Lung (tissue), 12 donors: ENCODE results near the gene ZFYVE9. TPM values are rescaled to one million over a fixed set of nuclear protein-coding genes. Genes with fewer than 3 reads are reported as not detected.

Source experiments
- ATAC-seq: fragments of 200-7000 bp; cut with Tn5 transposase; one replicate; pipeline ENCODE4 v1.9.1; 2020; ENCODE audit warnings: moderate number of reproducible peaks; ENCODE audit not compliant: insufficient read depth, low FRiP score
- DNase-seq, 3 donors: peaks; one replicate each; pipeline ENCODE4 v3.0.0-alpha.2; 2013 to 2017
- H3K27ac ChIP-seq, 2 donors: one replicate each; pipeline ENCODE4 v1.5.1; 2013; ENCODE audit warnings: mild to moderate bottlenecking in 2 of 2, moderate library complexity in 2 of 2, control low read depth in 1 of 2, inconsistent platforms in 1 of 2, low read depth in 1 of 2, low read length in 1 of 2
- H3K27me3 ChIP-seq, 3 donors: one replicate each; pipeline ENCODE4 v1.5.1; 2013; ENCODE audit warnings: low read length in 2 of 3; ENCODE audit not compliant: control insufficient read depth in 3 of 3, insufficient read depth in 3 of 3
- H3K36me3 ChIP-seq, 4 donors: one replicate each; pipeline ENCODE4 v1.5.1; 2013; ENCODE audit warnings: low read length in 4 of 4, mild to moderate bottlenecking in 1 of 4, moderate library complexity in 1 of 4; ENCODE audit not compliant: control insufficient read depth in 4 of 4, insufficient read depth in 4 of 4
- H3K4me1 ChIP-seq, 5 donors: one replicate each; pipeline ENCODE4 v1.5.1; 2013; ENCODE audit warnings: low read length in 5 of 5, mild to moderate bottlenecking in 2 of 5, moderate library complexity in 1 of 5; ENCODE audit not compliant: control insufficient read depth in 5 of 5, insufficient read depth in 5 of 5
- H3K4me3 ChIP-seq: one replicate; pipeline ENCODE4 v1.5.1; 2013; ENCODE audit warnings: mild to moderate bottlenecking, control low read depth, moderate library complexity
- H3K9ac ChIP-seq, 2 donors: one replicate each; pipeline ENCODE4 v1.5.1; 2013; ENCODE audit warnings: low read length in 2 of 2, control low read depth in 1 of 2; ENCODE audit not compliant: insufficient read depth in 1 of 2
- H3K9me3 ChIP-seq, 4 donors: one replicate each; pipeline ENCODE4 v1.5.1; 2013; ENCODE audit warnings: low read length in 3 of 4, mild to moderate bottlenecking in 1 of 4, moderate library complexity in 1 of 4; ENCODE audit not compliant: control insufficient read depth in 4 of 4, insufficient read depth in 3 of 4
- CTCF ChIP-seq: IDR thresholded peaks from 2 replicates; pipeline ENCODE4 v1.5.1; 2012; ENCODE audit warnings: mild to moderate bottlenecking; ENCODE audit errors: control extremely low read depth, extremely low read depth
- WGBS, 2 donors: extraction: QIAGEN DNeasy Blood & Tissue Kit; methylation state at CpG; one replicate each; pipeline ENCODE4 v1.1.7; 2013; 5-methylcytosine and 5-hydroxymethylcytosine counted together
- polyA plus RNA-seq, 2 donors: library from polyadenylated mRNA; stranded (reverse); fragments of 200-250 nt; gene quantifications; one replicate each; pipeline ENCODE4 v1.2.1, GENCODE V29; 2013
- total RNA-seq, 2 donors: library from RNA; depleted of rRNA in 1 of 2; stranded (reverse); fragments of >200 nt in 1 of 2; gene quantifications; one replicate each; pipeline ENCODE4 v1.2.1, GENCODE V29; 2014 to 2021
- donor health status: control.
- donor health status: control.
- donor health status: Bipolar disorder and iron deficiency.
- donor health status: healthy.
- donor health status: DM: yes; HTN: yes; CAD: no.

Gene ZFYVE9
- total and polyA plus RNA-seq, 4 donors, result 3.3 to 51.5 (median 9.9) TPM

- 95 to 96% methylated on average over 4 of the region's 4 CpGs for WGBS, 2 donors
- no peak overlapping the region for H3K4me3 ChIP-seq
- H3K9me3 ChIP-seq, result no peaks in the 10 kb centered on the region
- no peak for TF ChIP-seq CTCF
- no peaks in the 10 kb centered on the region for H3K27me3 ChIP-seq
- H3K9ac ChIP-seq, result no peak overlapping the region
- no peak overlapping the region for H3K27ac ChIP-seq
- H3K36me3 ChIP-seq, result no peaks in the 10 kb centered on the region
- ATAC-seq, result no peak
- DNase-seq, result no peak
- peaks cover 0 to 19% (median 2%) of the 10 kb centered on the region in 5 donors for H3K4me1 ChIP-seq
Observed at GRCh38 chr1:52158218-52158617, 16.3 kb downstream of the ZFYVE9 start.

- Histone ChIP-seq H3K9ac (no peak overlapping the region), H3K4me1 (peaks cover 0 to 9% (median 0%) of the 10 kb centered on the region in 5 donors), H3K27me3 (no peaks in the 10 kb centered on the region), H3K9me3 (no peaks in the 10 kb centered on the region), H3K4me3 (no peak overlapping the region), H3K27ac (no peak overlapping the region), H3K36me3 (no peaks in the 10 kb centered on the region)
- no peak for TF ChIP-seq CTCF
- 91 to 92% methylated on average over 8 to 10 of the region's 10 CpGs for WGBS, 2 donors
- DNase-seq, result no peak
- ATAC-seq, result no peak
Observed at GRCh38 chr1:52159033-52159789, 17.3 kb downstream of the ZFYVE9 start.

- H3K27me3 ChIP-seq, result no peaks in the 10 kb centered on the region
- WGBS, 2 donors, result 95 to 98% methylated on average over 2 of the region's 2 CpGs
- DNase-seq (no peak), ATAC-seq (no peak)
- H3K9me3 ChIP-seq, result no peaks in the 10 kb centered on the region
- H3K4me1 ChIP-seq, result peaks cover 0 to 9% (median 0%) of the 10 kb centered on the region in 5 donors
- TF ChIP-seq CTCF, result no peak
- H3K4me3 ChIP-seq, result no peak overlapping the region
- H3K27ac ChIP-seq, result no peak overlapping the region
- H3K36me3 ChIP-seq, result no peaks in the 10 kb centered on the region
- no peak overlapping the region for H3K9ac ChIP-seq
Observed at GRCh38 chr1:52162947-52163346, 21.1 kb downstream of the ZFYVE9 start.

GRCh38 chr1:52164604-52165003 lies 22.7 kb downstream of the ZFYVE9 start:
- Histone ChIP-seq H3K9ac (no peak overlapping the region), H3K4me1 (peaks cover 0 to 4% (median 0%) of the 10 kb centered on the region in 5 donors), H3K27me3 (no peaks in the 10 kb centered on the region), H3K4me3 (no peak overlapping the region), H3K9me3 (no peaks in the 10 kb centered on the region), H3K27ac (no peak overlapping the region), H3K36me3 (no peaks in the 10 kb centered on the region)
- WGBS, 2 donors, result 96 to 98% methylated on average over 4 of the region's 4 CpGs
- ATAC-seq (no peak), DNase-seq (no peak)
- no peak for TF ChIP-seq CTCF
